ENCODE measurements around the gene IFNL4. TPM values are rescaled to one million over a fixed set of nuclear protein-coding genes. Genes with fewer than 3 reads are reported as not detected.

The IFNL4 gene
- total and polyA plus RNA-seq, 9 donors, result 0.17 to 0.23 TPM; not detected in 7

GRCh38 chr19:39211731-39212374, 36.8 kb downstream of the IFNL4 start:
- Histone ChIP-seq H3K27ac (no peak overlapping the region), H3K36me3 (no peaks in the 10 kb centered on the region), H3K27me3 (no peaks in the 10 kb centered on the region), H3K4me1 (ENCODE audit: insufficient read depth) (no peaks in the 10 kb centered on the region), H3K9me3 (no peaks in the 10 kb centered on the region), H3K4me3 (no peak overlapping the region)
- WGBS, 3 donors, result 72 to 76% (median 74%) methylated on average over 12 to 13 of the region's 13 CpGs
- DNase-seq, result no peak
- TF ChIP-seq POLR2A (IDR thresholded peaks at IDR 0.05) (no peak), EP300 (IDR thresholded peaks at IDR 0.05) (no peak), CTCF (IDR thresholded peaks at IDR 0.05) (no peak)
- intact Hi-C loops (cut with DNase I), result no loop called here

- intact Hi-C loops (cut with DNase I), result no loop called here
- DNase-seq, result no peak
- no peaks in the 10 kb centered on the region for H3K27me3 ChIP-seq
- TF ChIP-seq CTCF (IDR thresholded peaks at IDR 0.05) (no peak), EP300 (IDR thresholded peaks at IDR 0.05) (no peak), POLR2A (IDR thresholded peaks at IDR 0.05) (no peak)
- H3K27ac ChIP-seq, result no peak overlapping the region
- peaks cover 3% of the 10 kb centered on the region for H3K4me1 ChIP-seq (ENCODE audit: insufficient read depth)
- H3K4me3 ChIP-seq, result no peak overlapping the region
- WGBS, 3 donors, result 61 to 70% (median 65%) methylated on average over 7 of the region's 7 CpGs
- no peaks in the 10 kb centered on the region for H3K36me3 ChIP-seq
- H3K9me3 ChIP-seq, result no peaks in the 10 kb centered on the region
Measured at GRCh38 chr19:39209196-39209595, 39.5 kb downstream of the IFNL4 start.

- H3K27me3 ChIP-seq, result no peaks in the 10 kb centered on the region
- H3K4me3 ChIP-seq, result no peak overlapping the region
- no peaks in the 10 kb centered on the region for H3K36me3 ChIP-seq
- 69 to 79% (median 74%) methylated on average over 9 of the region's 9 CpGs for WGBS, 3 donors
- intact Hi-C loops (cut with DNase I), result no loop called here
- TF ChIP-seq CTCF (IDR thresholded peaks at IDR 0.05), result no peak
- no peak for TF ChIP-seq EP300 (IDR thresholded peaks at IDR 0.05)
- no peak for TF ChIP-seq POLR2A (IDR thresholded peaks at IDR 0.05)
- DNase-seq, result no peak
- no peak overlapping the region for H3K27ac ChIP-seq
- H3K9me3 ChIP-seq, result no peaks in the 10 kb centered on the region
- H3K4me1 ChIP-seq (ENCODE audit: insufficient read depth), result peaks cover 3% of the 10 kb centered on the region
Measured at GRCh38 chr19:39208175-39208795, 40.4 kb downstream of the IFNL4 start.

GRCh38 chr19:39207293-39207836, 41.3 kb downstream of the IFNL4 start:
- H3K27me3 ChIP-seq, result no peaks in the 10 kb centered on the region

More at GRCh38 chr19:39207293-39207836, 41.3 kb downstream of the IFNL4 start:
- no peaks in the 10 kb centered on the region for H3K9me3 ChIP-seq
- no peak overlapping the region for H3K4me3 ChIP-seq
- intact Hi-C loops (cut with DNase I), result no loop called here
- no peak for DNase-seq
- no peak for TF ChIP-seq EP300 (IDR thresholded peaks at IDR 0.05)
- no peak for TF ChIP-seq POLR2A (IDR thresholded peaks at IDR 0.05)
- no peak for TF ChIP-seq CTCF (IDR thresholded peaks at IDR 0.05)
- H3K4me1 ChIP-seq (ENCODE audit: insufficient read depth), result peaks cover 3% of the 10 kb centered on the region
- no peak overlapping the region for H3K27ac ChIP-seq
- H3K36me3 ChIP-seq, result no peaks in the 10 kb centered on the region
- WGBS, 3 donors, result 64 to 70% (median 68%) methylated on average over 6 of the region's 6 CpGs

All from ovary (tissue), 9 donors.